NCI-H1930 (cell line): ENCODE measurements around the gene MGAT4C.
"Not testable (repeated sequence)": the region's sequence is repeated elsewhere in the genome, so short reads cannot be mapped to it uniquely, and the experiment has no call there.

Experiments
- DNase-seq, 2 experiments: peaks; one replicate each; lab custom pipeline; 2025; lab: John Stamatoyannopoulos, UW

The MGAT4C gene

DNA sequence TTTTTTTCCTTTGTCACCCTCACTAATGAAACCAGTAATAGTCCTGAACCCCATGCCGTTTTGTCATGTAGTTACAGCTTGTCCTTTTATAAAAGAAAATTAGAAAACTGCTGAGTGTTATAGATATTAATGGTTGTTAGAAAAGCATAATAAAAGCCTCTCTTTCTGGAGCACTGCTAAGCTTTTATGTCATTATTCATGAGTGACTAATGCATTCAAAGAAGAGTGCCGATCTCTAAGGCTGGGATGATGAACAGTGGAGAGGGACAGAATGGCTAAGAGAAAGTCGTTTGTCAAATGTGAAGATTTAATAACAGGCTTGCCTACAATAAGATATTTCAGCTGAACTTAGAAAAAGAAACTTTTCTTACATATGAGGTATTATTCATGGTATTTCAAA, 121.6 kb downstream of the MGAT4C start:
- DNase-seq, result no peak

DNA sequence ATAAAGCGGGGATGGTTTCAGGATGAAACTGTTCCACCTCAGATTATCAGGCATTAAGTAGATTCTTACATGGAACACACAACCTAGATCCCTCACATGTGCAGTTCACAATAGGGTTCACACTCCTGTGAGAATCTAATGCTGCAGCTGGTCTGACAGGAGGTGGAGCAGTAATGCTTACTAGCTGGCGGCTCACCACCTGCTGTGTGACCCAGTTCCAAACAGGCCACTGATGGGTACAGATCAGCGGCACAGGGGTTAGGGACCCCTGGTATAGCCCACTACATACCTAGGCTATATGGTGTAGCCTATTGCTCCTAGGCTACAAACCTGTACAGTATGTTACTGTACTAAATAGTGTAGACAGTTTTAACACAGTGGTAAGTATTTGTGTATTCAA, 129.3 kb downstream of the MGAT4C start:
- not testable (repeated sequence) for DNase-seq

DNA sequence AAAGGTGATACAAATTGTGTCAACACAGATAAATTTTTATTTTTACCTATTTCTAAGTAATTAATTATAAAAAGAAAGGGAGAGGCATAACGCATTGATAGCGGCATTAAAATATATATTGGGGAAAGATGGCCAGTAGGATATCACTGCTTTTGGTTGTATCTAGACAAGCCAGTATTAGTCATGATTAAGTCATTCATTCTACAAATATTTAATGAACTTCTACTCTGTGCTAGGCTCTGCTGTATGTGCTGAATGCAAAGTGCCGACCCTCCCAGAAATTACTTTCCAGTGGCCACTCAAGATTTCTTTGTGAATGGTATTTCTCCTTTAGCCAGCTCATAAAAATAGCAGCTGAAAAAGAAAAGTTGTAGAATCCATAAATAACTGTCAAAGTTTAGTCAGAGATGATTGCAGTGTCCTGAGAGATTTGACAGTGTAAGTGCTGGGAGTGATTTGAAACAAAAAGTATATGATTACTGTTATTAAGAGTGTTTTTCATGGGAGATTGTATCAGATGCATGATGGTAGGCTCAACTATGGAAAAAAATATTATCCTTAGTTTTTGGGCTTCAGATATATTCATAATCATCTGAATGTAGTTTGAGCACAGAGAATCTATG, 133.2 kb downstream of the MGAT4C start:
- no peak for DNase-seq

DNA sequence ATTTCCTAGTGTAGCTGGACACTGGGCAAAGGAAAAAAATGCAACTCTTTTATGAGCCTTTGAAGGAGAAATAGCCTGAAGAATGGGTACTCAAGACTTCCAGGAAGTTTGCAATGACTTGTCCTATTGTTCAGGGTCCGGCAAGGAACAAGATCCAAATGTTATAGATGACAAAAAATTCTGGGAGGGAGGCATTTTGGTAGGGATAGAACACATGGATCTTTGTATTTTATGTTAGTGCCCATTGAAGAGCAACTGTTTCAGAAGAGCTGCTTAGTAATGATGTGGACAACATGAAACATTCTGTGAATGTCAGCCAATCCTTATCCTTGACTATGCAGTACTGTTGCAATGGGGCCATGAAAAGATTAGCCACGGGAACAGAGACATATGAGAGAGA, 138.0 kb downstream of the MGAT4C start:
- no peak for DNase-seq

DNA sequence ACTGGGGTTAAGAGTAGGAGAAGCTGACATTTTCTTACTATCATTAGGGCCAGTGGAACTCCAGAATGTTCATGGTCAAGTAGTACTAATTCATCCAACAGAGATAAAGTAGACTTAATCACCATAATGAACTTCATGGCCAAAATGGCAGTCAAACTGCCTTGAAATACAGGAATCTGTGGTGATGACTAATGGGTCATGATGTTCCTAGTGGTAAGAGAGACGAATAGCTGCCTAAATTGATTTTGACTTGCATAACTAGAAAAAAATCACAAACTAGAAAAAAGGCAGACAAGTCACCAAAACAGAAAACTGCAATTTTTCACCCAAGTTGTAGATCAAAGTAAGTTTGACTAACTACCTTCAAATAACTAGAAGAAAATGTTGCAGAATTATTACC, 138.5 kb downstream of the MGAT4C start:
- DNase-seq, result no peak

DNA sequence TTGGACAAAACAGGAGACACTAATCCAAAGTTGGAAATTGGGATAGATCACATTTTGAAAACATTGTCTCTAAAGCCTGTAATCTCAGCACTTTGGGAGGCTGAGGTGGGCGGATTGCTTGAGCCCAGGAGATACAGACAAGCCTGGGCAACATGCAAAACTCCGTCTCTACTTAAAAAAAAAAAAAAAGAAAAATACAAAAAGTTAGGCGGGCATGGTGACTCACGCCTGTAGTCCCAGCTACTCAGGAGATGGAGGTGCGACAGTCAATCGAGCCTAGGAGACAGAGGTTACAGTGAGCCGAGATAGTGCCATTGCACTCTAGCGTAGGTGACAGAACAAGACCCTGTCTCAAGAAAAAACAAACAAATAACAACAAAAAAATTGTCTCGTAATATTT, 152.1 kb downstream of the MGAT4C start:
- no peak for DNase-seq

DNA sequence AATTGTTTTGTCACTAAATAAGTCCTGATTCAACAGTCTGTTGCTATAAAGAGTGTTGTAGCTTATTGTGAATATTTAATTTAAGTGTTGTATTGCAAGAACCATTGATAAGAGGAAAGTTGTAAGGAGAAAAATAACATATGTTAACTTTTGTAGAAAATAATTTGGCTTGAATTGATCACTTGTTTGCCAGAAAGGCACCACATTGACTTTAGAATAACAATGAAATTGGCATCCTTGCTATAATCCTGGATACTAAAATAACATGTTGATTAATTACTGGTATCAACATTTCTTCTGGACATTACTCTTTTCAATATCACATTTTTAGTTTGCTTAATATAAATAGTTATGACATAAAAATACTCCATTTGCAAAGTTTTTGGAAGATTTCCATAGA, 159.0 kb downstream of the MGAT4C start:
- DNase-seq, result no peak

DNA sequence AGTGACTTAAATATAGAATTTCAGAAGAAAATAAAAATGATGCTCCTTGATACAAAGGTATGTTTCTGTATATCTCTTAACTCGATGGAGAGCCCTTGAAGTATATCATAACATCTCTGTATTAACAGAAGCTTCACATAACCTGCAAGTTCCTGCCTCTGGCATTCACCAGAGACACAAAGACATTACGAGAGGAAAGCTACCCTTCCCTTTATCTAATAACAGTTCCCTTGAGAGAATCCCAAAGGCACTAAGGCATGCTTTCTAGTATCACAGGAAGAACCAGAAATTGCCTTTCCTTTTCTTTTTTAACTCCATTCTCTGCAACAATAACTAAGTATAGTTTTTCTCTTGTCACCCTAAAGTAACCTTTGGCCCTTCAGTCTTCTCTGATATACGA, 164.5 kb downstream of the MGAT4C start:
- no peak for DNase-seq

DNA sequence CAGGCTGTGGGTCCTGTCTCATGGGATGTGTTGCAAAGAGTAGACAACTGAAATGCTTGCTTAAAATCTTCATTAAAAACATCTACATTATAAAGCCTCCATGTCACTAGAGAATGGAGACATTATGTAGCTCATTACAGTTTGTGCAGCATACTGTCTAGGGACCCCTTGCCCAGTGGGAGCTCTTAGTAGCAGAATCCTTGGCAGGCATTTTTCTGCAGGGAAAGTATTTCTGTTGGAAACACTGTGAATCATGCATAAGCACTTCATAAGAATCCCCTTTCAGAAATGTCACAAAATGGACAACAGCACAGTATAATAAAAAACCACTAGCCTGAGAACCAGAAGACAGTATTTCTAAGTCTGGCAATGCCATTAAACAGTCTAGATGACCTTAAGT, 174.3 kb downstream of the MGAT4C start:
- DNase-seq, result no peak

DNA sequence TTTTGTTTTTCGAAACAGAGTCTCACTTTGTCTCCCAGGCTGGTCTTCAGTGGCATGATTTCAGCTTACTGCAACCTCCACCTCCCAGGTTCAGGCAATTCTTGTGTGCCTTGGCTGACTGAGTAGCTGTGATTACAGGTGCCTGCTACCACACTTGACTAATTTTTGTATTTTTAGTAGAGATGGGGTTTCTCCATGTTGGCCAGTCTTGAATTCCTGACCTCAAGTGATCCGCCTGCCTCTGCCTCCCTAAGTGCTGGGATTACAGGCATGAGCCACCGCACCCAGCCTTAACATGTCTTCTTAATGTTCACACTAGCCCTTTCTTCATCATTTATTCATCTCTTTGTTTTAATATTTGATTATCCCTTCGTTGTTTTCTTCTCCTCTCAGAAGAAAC, 197.1 kb downstream of the MGAT4C start:
- DNase-seq, result not testable (repeated sequence)

DNA sequence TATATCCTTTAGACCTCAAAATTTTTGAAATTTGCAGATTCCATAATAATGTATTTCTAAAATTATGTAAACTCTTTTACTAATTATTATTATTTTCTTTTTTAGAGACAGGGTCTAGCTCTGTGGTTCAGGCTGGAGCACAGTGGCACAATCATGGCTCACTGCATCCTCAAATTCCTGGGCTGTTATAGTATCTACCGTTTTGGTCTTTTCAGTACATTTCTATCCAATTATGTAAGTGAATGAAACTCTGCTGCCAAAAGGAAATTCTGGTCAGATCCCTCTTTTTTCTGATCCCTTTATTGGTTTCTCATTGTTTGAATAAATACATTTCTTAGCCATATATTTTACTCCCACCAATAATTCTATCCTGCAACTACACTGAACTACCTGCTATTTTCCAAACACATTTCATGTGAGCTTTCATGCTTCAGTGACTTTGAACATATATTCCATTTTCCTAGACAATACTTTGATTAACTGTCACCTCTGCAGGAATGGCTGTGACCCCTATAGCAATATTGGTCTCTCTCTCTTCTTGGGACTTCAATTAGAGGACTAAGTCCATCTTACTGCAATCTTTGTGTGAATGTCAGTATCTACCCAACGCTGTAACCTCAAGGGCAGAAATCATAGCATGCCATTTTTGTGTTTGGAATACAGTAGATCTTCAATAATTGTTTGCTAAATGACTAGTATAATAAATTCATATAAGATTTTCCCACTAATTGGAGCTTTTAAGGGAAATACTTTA, 198.9 kb downstream of the MGAT4C start:
- DNase-seq, result no peak

DNA sequence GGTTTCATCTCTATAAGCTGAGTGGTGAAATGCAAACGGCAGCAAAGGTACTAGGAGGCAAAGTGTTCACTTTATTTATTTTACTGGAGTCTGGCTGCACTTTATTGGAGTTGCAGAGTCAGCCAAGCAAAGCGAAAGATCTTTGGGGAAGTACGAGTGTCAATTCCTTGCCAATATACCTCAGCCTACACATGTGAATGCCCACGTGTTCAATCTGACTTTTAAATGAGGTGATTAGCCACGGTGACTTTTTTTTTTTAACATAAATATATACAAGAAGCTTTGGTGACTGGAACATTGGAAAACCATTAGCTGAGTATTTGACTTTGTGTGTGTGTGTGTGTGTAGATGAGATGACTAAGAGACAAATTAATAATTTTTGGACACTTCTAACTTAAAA, 203.3 kb downstream of the MGAT4C start:
- DNase-seq, result no peak

DNA sequence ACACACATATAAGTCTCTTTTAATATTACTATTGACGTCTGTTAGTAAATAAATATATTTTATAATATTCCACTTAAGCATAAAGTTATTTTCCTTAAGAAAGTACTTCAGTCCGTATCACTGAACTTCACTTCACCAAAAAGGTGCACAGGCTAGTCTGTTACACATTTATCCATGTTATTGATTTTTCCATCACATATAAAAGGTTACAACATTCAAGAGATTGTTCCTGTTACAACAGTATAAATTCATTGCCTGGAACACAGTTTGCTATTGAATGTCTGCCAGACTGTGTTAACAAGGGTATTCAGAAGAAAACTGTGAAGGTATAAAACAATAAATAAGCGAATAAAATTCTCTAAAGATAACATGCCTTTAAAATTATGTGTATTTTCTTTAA, 206.2 kb downstream of the MGAT4C start:
- DNase-seq, result no peak

DNA sequence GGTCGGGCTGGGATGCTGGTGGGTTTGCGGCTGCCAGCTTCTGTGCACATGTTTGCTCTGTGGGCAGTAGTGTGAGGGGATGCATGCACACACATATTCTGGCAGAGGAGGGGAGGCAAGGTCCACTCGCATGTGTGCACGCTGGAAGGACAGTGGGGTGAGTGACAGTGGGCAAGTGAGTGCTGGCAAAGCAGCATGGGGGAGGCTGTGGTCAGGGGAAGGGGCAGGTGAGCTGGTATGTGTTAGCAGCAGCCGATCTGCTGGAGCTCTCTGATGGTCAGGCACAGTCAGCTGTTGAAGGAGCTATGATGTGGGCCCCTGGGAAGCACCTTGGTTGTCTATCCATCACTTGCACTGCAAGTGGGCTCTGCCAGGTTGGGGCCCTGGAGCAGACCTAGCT, 211.8 kb downstream of the MGAT4C start:
- DNase-seq, result no peak

DNA sequence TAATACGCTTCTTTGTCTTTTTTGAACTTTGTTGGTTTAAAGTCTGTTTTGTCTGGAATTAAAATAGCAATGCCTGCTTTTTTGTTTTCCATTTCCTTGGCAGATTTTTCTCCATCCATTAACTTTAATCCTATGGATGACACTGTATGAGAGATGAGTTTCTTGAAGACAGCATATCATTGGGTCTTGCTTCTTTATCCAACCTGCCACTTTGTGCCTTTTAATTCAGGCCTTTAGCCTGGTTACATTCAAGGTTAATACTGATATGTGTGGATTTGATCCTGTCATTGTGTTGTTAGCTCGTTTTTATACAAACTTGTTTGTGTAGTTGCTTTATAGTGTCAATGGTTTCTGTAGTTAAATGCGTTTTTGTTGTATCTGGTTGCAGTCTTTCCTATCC, 214.1 kb downstream of the MGAT4C start:
- DNase-seq, result no peak

DNA sequence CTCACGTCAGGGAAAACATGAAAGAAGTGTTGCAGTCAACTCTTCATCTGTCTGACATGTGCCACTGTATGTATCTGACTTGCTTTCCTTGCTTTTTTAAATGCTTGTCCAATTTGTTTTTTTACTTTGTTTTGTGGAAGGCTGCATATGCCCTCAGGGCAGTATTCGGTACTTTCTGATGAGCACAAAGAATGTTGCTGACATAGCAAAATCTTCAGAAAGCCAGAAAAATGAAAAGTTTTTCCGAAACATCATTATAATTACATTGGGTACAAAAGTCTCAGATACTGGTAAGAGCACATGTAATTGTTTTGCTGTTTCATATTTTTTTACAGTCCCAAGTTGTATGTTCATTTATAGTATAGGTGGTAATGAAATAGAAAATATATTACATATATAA, 237.8 kb downstream of the MGAT4C start:
- DNase-seq, result no peak

DNA sequence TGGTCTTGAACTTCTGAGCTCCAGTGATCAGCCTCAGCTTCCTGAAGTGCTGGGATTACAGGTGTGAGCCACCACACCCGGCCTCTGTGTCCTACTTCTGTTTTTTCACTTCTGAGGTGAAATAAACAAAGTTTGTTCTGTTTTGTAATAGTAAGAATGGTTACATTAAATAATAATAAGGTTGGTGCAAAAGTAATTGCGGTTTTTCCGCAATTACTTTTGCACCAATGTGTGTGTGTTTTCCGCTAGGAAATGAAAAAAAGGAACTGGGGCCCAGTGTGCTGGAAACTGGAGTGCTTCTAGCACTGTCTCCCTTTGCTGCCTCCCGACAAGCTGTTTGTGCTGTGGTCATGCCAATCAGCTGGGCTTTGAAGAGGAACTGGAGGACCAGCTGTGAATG, 241.2 kb downstream of the MGAT4C start:
- DNase-seq, result no peak

DNA sequence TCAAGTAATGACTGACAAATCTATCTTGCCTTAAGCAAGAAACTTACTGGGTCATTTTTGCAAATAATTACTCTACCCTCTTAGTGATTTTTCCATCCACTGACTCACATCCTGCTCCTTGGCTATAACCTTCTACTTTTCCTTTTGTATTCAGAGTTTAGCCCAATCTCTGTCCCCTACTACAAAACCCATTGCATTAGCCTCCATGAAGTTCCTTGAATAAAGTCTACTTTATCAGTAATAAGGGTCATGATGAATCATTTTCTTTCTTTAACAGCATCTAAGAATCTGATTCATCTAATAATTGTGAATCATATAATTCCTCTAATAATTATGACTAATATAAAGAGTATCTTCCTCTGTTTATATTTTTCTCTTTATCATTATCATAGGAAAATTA, 249.5 kb downstream of the MGAT4C start:
- no peak for DNase-seq

DNA sequence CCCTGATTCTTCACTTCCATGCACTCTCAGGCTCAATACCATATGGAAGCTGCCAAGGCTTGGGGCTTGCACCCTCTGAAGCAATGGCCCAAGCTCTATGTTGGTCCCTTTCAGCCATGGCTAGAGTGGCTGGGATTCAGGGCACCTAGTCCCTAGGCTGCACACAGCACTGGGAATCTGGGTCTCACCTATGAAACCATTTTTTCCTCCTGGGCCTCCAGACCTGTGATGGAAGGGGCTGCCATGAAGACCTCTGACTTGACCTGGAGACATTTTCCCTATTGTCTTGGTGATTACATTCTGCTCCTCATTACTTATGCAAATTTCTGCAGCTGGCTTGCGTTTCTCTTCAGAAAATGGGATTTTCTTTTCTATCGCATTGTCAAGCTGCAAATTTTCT, 258.1 kb downstream of the MGAT4C start:
- no peak for DNase-seq

DNA sequence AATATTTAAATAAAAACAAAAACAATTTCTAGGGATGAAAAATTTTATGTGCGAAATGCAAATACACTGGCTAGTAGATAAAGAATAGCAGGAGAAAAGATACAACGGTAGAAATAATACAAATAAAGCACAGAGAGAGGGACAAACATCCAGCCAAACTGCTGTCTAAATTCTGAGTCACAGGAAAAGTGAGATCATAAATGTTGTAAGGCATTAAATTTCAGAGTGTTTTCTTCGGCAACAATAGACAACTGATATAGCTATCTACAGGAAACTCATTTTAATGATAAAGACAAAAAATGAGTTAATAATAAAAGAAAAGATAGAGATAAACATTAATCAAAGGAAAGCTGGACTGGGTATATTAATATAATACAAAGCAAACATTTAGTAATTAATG, 259.9 kb downstream of the MGAT4C start:
- no peak for DNase-seq

DNA sequence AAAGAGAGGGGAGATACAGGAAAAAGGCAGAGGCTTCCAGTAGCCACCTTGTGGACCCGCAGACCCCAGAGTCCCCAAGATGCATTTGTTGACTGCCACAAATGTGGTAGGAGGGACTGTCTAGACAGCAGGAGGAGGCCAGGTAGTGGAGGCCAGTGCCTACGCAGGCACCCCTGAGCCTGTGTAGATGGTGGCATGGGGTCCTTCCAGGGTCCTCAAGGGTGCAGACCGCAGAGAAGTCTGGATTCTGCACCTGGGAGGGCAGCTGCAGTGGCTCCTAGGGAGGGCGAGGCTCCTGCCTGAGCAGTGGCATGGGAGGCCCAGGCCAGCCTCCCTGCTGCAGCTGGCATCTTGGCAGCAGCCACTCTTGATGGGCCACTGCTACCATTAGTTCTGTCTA, 262.4 kb downstream of the MGAT4C start:
- no peak for DNase-seq

DNA sequence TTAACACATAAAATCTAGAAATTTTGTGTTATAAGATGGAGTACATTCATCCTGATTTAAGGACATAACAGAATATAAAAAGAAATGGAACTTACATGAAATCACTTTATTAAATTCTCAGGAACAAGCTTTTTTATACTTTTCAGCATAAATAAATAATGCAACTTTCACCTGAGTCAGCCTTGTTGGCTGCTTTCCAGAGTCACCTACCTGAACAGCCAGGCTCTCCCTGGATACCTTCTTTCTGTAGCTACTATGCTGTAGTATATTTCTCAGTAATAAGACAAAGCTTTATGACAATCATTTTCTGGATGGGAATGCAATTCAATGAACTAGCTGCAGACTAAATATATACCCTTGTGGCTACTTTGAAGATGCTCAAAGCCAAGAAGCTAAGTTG, 270.2 kb downstream of the MGAT4C start:
- no peak for DNase-seq

DNA sequence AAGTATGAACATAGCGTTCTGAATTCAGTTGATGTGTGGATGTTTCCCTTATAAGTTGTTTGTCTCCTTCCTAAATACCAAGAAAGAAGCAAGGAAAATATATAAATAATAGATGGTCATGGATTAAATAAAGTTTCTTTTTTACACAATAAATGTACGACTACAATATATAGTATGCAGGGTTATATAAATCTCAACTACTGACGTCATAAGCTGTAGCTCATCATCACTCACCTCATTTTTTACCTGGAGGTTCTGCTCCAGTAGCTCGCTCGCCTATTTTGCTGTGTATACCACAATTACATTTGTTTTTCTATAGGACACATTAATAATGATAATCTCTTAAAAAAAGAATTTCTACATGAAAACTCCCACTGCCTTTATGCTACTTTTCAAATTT, 272.6 kb downstream of the MGAT4C start:
- no peak for DNase-seq

DNA sequence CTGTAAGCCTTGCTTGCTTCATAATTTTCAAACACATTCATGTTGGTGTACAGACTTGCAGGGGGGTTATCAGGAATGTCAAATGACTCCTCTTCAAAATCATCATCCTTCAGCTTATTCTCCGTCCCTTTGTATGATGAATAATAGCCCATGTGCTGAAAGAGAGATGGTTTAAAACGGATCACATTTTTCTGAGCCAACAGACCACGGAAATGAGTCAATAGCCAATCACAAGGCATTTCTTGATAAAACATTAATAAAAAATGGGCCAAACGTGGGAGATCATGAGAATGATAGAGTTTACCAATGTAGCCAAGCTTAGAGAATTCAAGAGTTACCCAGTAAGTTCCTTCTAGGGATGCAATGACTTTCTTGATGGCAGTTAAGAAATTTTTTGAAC, 276.6 kb downstream of the MGAT4C start:
- no peak for DNase-seq
